Neural progenitor cell (in vitro differentiated cells): ENCODE measurements around the gene ZFAND3.

Experiments
- EZH2 ChIP-seq: fragments of 200-600 bp; sonication (generic); IDR thresholded peaks from 2 replicates; pipeline ENCODE4 v1.6.1; 2017; ENCODE audit warnings: antibody characterized with exemption, mild to moderate bottlenecking, moderate library complexity
- EZH2phosphoT487 ChIP-seq: fragments of 200-600 bp; sonication (generic); IDR thresholded peaks from 2 replicates; pipeline ENCODE4 v1.6.1; 2017; ENCODE audit warnings: antibody characterized with exemption
- TF ChIP-seq, protein P1 (sequence below): fragments of 200-600 bp; sonication (generic); IDR thresholded peaks from 2 replicates; pipeline ENCODE4 v1.5.1; 2017; ENCODE audit warnings: antibody characterized with exemption, mild to moderate bottlenecking

DNA sequence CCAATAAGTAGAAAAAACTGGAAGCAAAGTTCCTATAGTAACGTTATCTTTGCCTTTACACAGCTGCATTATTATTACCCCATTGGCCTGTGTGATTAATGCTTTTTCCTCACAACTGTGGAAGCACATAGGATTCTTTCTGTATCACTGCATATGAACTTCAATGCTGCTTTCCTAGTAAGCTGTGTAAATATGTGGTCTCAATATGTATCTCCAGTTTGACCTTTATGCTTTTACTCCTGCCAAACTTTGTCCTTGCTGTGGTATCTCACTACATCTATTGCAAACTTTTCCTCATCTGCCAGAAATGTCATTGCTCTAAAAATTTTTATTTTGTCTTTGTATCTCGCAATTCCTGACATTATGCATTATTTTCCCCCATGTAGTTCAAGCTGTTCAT lies 168.6 kb downstream of the ZFAND3 start:
- TF ChIP-seq, protein P1, sequence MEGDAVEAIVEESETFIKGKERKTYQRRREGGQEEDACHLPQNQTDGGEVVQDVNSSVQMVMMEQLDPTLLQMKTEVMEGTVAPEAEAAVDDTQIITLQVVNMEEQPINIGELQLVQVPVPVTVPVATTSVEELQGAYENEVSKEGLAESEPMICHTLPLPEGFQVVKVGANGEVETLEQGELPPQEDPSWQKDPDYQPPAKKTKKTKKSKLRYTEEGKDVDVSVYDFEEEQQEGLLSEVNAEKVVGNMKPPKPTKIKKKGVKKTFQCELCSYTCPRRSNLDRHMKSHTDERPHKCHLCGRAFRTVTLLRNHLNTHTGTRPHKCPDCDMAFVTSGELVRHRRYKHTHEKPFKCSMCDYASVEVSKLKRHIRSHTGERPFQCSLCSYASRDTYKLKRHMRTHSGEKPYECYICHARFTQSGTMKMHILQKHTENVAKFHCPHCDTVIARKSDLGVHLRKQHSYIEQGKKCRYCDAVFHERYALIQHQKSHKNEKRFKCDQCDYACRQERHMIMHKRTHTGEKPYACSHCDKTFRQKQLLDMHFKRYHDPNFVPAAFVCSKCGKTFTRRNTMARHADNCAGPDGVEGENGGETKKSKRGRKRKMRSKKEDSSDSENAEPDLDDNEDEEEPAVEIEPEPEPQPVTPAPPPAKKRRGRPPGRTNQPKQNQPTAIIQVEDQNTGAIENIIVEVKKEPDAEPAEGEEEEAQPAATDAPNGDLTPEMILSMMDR: no peak
- no peak for TF ChIP-seq EZH2
- TF ChIP-seq EZH2phosphoT487: no peak
